OCI-LY1 (cell line): ENCODE results near the gene IQSEC3.

Experiments used
- H2AFZ ChIP-seq: fragments of 200-600 bp; sonication (generic), shearing (Covaris generic); 2 replicates; pipeline ENCODE4 v1.6.0; 2014; ENCODE audit warnings: antibody characterized with exemption, mild to moderate bottlenecking, low read length
- H3F3A ChIP-seq: fragments of 200-600 bp; sonication (generic), shearing (Covaris generic); 2 replicates; pipeline ENCODE4 v1.6.0; 2014; ENCODE audit warnings: mild to moderate bottlenecking, antibody characterized with exemption, low read length, moderate library complexity; ENCODE audit not compliant: insufficient read depth
- H3K27ac ChIP-seq: fragments of 200-600 bp; sonication (generic); 2 replicates; pipeline ENCODE4 v1.5.1; 2014; ENCODE audit warnings: low read length, mixed run types, mild to moderate bottlenecking, low read depth; ENCODE audit not compliant: poor library complexity, severe bottlenecking
- H3K27me3 ChIP-seq: fragments of 200-600 bp; sonication (generic); 2 replicates; pipeline ENCODE4 v1.6.0; 2014; ENCODE audit warnings: antibody characterized with exemption, mild to moderate bottlenecking, low read length, moderate library complexity; ENCODE audit not compliant: insufficient read depth
- H3K36me3 ChIP-seq: fragments of 200-600 bp; sonication (generic); 2 replicates; pipeline ENCODE4 v1.6.1; 2014; ENCODE audit warnings: mild to moderate bottlenecking, antibody characterized with exemption, low read length, moderate library complexity, mixed read lengths; ENCODE audit not compliant: insufficient read depth
- H3K4me1 ChIP-seq: fragments of 200-600 bp; sonication (generic); 2 replicates; pipeline ENCODE4 v1.5.1; 2014; ENCODE audit warnings: mild to moderate bottlenecking, low read length, moderate library complexity; ENCODE audit not compliant: insufficient read depth, severe bottlenecking
- H3K4me2 ChIP-seq: fragments of 200-600 bp; sonication (generic), shearing (Covaris generic); 2 replicates; pipeline ENCODE4 v1.6.1; 2014; ENCODE audit warnings: low read length
- H3K4me3 ChIP-seq: fragments of 200-600 bp; sonication (generic); 2 replicates; pipeline ENCODE4 v1.5.1; 2014; ENCODE audit warnings: low read length, low read depth, mild to moderate bottlenecking, mixed read lengths; ENCODE audit not compliant: poor library complexity, severe bottlenecking
- H3K79me2 ChIP-seq: fragments of 200-600 bp; shearing (Covaris generic); 2 replicates; pipeline ENCODE4 v1.6.1; 2016; ENCODE audit warnings: mixed run types, low read length, mixed read lengths; ENCODE audit not compliant: insufficient read depth
- H3K9ac ChIP-seq: fragments of 200-600 bp; sonication (generic), shearing (Covaris generic); 2 replicates; pipeline ENCODE4 v1.6.1; 2014; ENCODE audit warnings: mild to moderate bottlenecking, low read length, mixed read lengths
- H3K9me2 ChIP-seq: fragments of 200-600 bp; sonication (generic), shearing (Covaris generic); 2 replicates; pipeline ENCODE4 v1.6.1; 2014; ENCODE audit warnings: low read depth, mild to moderate bottlenecking, low read length, mixed read lengths
- H3K9me3 ChIP-seq: fragments of 200-600 bp; shearing (Covaris generic); 2 replicates; pipeline ENCODE4 v1.6.1; 2014; ENCODE audit warnings: low read length, mixed read lengths
- H4K20me1 ChIP-seq: fragments of 200-600 bp; sonication (generic), shearing (Covaris generic); 2 replicates; pipeline ENCODE4 v1.6.0; 2016; ENCODE audit warnings: mild to moderate bottlenecking, low read length; ENCODE audit not compliant: insufficient read depth
- EZH2 ChIP-seq: fragments of 200-600 bp; sonication (generic), shearing (Covaris generic); IDR thresholded peaks from 2 replicates; pipeline ENCODE4 v1.8.0; 2017; ENCODE audit warnings: borderline replicate concordance, mixed run types, mild to moderate bottlenecking, antibody characterized with exemption, low read length, moderate library complexity, mixed read lengths
- TF ChIP-seq, protein P1 (sequence below): fragments of 200-600 bp; sonication (generic), shearing (Covaris generic); IDR thresholded peaks from 2 replicates; pipeline ENCODE4 v1.5.1; 2017; ENCODE audit warnings: mild to moderate bottlenecking, antibody characterized with exemption, low read length, moderate library complexity, mixed read lengths

Gene IQSEC3

DNA sequence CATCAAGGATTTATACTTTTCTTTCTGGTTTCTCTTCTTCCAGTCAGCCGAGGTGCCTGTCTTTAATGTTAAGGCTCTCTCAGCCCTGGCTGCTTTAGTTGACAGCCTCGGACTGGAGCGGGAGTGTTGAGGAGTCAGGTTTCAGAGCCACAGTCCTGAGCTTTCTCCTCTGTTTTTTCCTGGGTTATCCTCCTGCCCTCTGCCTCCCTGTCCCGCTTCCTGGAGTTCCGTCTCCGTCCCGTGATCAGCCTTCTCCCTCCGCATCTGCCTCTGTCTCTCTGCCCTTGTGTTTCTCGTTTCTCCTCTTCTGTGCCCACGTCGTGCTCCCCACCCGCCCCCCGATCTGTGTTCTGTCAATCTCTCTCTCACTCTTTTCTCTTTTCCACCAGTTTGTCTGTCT is 33.0 kb downstream of the IQSEC3 start:
- no peaks in the 10 kb centered on the region for H3K36me3 ChIP-seq
- H3K4me3 ChIP-seq = no peak overlapping the region
- H3K9me3 ChIP-seq = no peaks in the 10 kb centered on the region
- no peak overlapping the region for H2AFZ ChIP-seq
- no peaks in the 10 kb centered on the region for H3K9me2 ChIP-seq
- H3F3A ChIP-seq = no peaks in the 10 kb centered on the region
- no peaks in the 10 kb centered on the region for H3K79me2 ChIP-seq
- peaks cover 5% of the 10 kb centered on the region for H3K4me1 ChIP-seq
- no peak overlapping the region for H3K9ac ChIP-seq
- H4K20me1 ChIP-seq = no peaks in the 10 kb centered on the region
- H3K4me2 ChIP-seq = no peak overlapping the region
- no peak for TF ChIP-seq EZH2
- TF ChIP-seq, protein P1, sequence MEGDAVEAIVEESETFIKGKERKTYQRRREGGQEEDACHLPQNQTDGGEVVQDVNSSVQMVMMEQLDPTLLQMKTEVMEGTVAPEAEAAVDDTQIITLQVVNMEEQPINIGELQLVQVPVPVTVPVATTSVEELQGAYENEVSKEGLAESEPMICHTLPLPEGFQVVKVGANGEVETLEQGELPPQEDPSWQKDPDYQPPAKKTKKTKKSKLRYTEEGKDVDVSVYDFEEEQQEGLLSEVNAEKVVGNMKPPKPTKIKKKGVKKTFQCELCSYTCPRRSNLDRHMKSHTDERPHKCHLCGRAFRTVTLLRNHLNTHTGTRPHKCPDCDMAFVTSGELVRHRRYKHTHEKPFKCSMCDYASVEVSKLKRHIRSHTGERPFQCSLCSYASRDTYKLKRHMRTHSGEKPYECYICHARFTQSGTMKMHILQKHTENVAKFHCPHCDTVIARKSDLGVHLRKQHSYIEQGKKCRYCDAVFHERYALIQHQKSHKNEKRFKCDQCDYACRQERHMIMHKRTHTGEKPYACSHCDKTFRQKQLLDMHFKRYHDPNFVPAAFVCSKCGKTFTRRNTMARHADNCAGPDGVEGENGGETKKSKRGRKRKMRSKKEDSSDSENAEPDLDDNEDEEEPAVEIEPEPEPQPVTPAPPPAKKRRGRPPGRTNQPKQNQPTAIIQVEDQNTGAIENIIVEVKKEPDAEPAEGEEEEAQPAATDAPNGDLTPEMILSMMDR = no peak
- H3K27me3 ChIP-seq = peaks cover 23% of the 10 kb centered on the region; the same call in 1 of the 2 replicates
- H3K27ac ChIP-seq = no peak overlapping the region

DNA sequence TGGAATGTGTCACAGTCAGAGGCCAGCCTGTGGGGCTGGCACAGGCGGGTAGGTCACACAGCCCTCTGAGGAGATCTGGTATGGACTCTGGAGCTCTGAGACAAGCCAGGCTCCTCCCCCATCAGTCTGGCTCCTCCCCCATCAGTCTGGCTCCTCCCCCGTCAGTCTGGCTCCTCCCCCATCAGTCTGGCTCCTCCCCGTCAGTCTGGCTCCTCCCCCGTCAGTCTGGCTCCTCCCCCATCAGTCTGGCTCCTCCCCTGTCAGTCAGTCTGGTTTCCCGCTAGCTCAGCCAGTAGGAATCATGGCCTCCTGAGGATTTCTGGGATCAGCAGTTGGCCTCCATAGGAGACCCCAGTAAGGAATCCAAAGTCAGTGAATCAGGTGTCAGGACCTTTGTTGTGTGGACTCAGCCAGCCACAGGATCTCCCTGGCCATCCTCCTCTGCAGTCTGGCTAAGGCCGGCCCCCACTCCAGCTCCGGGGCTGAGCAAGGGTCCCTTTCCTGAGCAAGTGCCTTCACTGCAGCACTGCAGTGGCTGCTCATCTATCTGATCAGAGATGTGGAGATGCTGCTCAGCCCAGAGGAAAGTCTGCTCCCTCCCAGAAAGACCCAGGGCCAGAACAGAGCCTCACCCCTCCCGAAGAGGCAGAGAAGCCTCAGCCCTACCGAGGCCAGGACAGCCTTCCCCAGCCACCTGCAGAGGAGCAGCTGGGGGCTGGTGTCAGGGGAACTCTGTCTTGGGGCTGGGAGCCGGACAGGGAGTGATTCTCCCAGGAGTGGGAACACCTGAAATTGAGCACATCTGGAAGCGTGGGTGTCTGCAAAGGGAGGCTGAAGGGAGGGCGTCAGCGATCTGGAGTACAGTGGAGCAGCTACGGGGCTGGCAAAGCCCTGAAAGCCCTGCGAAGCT is 35.7 kb downstream of the IQSEC3 start:
- no peaks in the 10 kb centered on the region for H3K79me2 ChIP-seq
- peaks cover 23% of the 10 kb centered on the region; the same call in 1 of the 2 replicates for H3K27me3 ChIP-seq
- peaks cover 5% of the 10 kb centered on the region for H3K4me1 ChIP-seq
- no peaks in the 10 kb centered on the region for H3K9me2 ChIP-seq
- H3K27ac ChIP-seq = no peak overlapping the region
- H3K9me3 ChIP-seq = no peaks in the 10 kb centered on the region
- no peak overlapping the region for H3K4me3 ChIP-seq
- H3K4me2 ChIP-seq = no peak overlapping the region
- no peak overlapping the region for H2AFZ ChIP-seq
- no peaks in the 10 kb centered on the region for H3F3A ChIP-seq
- H3K36me3 ChIP-seq = no peaks in the 10 kb centered on the region
- no peak overlapping the region for H3K9ac ChIP-seq
- TF ChIP-seq EZH2 = no peak
- TF ChIP-seq, protein P1 = no peak
- H4K20me1 ChIP-seq = no peaks in the 10 kb centered on the region

GRCh38 chr12:102879-103168 is 36.3 kb downstream of the IQSEC3 start:
- H3K4me1 ChIP-seq = peaks cover under 1% of the 10 kb centered on the region
- H3K9ac ChIP-seq = no peak overlapping the region
- H3K79me2 ChIP-seq = no peaks in the 10 kb centered on the region
- no peak overlapping the region for H3K4me2 ChIP-seq
- peaks cover 23% of the 10 kb centered on the region; the same call in 1 of the 2 replicates for H3K27me3 ChIP-seq
- H3K36me3 ChIP-seq = no peaks in the 10 kb centered on the region
- no peaks in the 10 kb centered on the region for H3K9me3 ChIP-seq
- H3K27ac ChIP-seq = no peak overlapping the region
- TF ChIP-seq EZH2 = no peak
- TF ChIP-seq, protein P1 = no peak
- H4K20me1 ChIP-seq = no peaks in the 10 kb centered on the region
- H3K4me3 ChIP-seq = no peak overlapping the region
- H3F3A ChIP-seq = no peaks in the 10 kb centered on the region
- H3K9me2 ChIP-seq = no peaks in the 10 kb centered on the region
- no peak overlapping the region for H2AFZ ChIP-seq
